IPS-15b (cell line): ENCODE data around the gene NKAPL.

Experiments used
- H3K27me3 ChIP-seq: one replicate; pipeline ENCODE4 v1.6.1; 2013; ENCODE audit warnings: low read length; ENCODE audit not compliant: control insufficient read depth, insufficient read depth
- H3K36me3 ChIP-seq: one replicate; pipeline ENCODE4 v1.6.1; 2013; ENCODE audit warnings: low read length; ENCODE audit not compliant: control insufficient read depth, insufficient read depth
- H3K4me1 ChIP-seq: one replicate; pipeline ENCODE4 v1.6.1; 2013; ENCODE audit warnings: mild to moderate bottlenecking, low read length; ENCODE audit not compliant: control insufficient read depth, insufficient read depth
- H3K4me3 ChIP-seq: one replicate; pipeline ENCODE4 v1.5.1; 2013; ENCODE audit warnings: low read depth, low read length
- H3K9ac ChIP-seq: one replicate; pipeline ENCODE4 v1.6.1; 2013; ENCODE audit warnings: low read depth, mild to moderate bottlenecking, low read length
- H3K9me3 ChIP-seq: one replicate; pipeline ENCODE4 v1.6.1; 2013; ENCODE audit warnings: mild to moderate bottlenecking, low read length; ENCODE audit not compliant: control insufficient read depth, insufficient read depth

Gene NKAPL

DNA sequence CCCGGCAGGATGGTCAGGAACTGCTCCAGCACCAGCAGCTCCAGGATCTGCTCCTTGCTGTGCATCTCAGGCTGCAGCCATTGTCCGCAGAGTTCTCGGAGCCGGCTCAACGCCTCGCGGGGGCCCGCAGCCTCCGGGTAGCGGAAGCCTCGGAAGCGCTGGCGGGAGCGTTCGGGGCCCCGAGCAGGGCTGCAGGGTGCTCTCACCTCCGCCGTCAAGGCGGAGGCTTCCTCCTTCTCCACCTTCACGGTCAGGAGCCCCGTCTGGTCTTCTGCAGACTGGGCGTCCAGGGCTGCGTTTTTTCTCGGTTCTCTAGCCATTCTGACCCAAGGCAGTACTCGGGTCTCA is 7.5 kb upstream of the NKAPL start:
- Histone ChIP-seq H3K4me3 (peak overlapping the region; percentile 97), H3K36me3 (no peaks in the 10 kb centered on the region), H3K9ac (peak overlapping the region; percentile 61)

GRCh38 chr6:28252009-28252975 is 6.8 kb upstream of the NKAPL start, which contains the start of gene ZKSCAN4:
Gene ZKSCAN4, minus strand, starts transcription at chr6:28252269. Its CDS starts 289 bp downstream, at chr6:28251980.
- Histone ChIP-seq H3K4me3 (peak within 1 kb of the TSS; percentile 97), H3K36me3 (no peaks in the 10 kb centered on the region), H3K9ac (peak within 1 kb of the TSS; percentile 61), H3K9me3 (no peaks in the 10 kb centered on the region), H3K27me3 (no peaks in the 10 kb centered on the region), H3K4me1 (peaks cover 4% of the 10 kb centered on the region)

More for the DNA sequence above, 7.5 kb upstream of the NKAPL start:
- H3K27me3 ChIP-seq, result no peaks in the 10 kb centered on the region
- H3K9me3 ChIP-seq, result no peaks in the 10 kb centered on the region
- peaks cover 4% of the 10 kb centered on the region for H3K4me1 ChIP-seq

DNA sequence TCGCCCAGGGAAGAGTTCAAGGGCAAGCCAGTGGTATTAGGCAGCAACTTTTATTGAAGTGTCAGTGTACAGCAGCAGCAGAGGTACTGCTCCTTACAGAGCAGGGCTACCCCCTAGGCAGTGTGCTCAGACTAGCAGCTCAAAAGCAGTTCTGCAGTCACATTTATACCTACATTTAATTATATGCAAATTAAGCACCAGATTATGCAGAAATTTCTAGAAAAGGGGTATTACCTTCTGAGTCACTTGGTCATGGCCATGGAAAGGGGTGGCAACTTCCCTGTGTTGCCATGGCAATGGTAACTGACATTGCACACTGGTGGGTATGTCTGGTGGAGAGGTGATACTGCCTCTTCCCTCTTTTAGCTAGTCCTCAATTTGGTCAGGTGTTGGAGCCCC is 5.0 kb upstream of the NKAPL start:
- Histone ChIP-seq H3K9me3 (no peaks in the 10 kb centered on the region), H3K36me3 (no peaks in the 10 kb centered on the region), H3K9ac (no peak overlapping the region), H3K4me3 (no peak overlapping the region), H3K4me1 (peaks cover 4% of the 10 kb centered on the region), H3K27me3 (peaks cover 2% of the 10 kb centered on the region)

- H3K9me3 ChIP-seq, result no peaks in the 10 kb centered on the region
- H3K4me3 ChIP-seq, result no peak overlapping the region
- no peaks in the 10 kb centered on the region for H3K36me3 ChIP-seq
These were observed 2.1 kb upstream of the NKAPL start for GRCh38 chr6:28257042-28257441.

GRCh38 chr6:28263922-28264321 is 4.8 kb downstream of the NKAPL start:
- no peak overlapping the region for H3K4me3 ChIP-seq
- peaks cover 20% of the 10 kb centered on the region for H3K27me3 ChIP-seq
- H3K4me1 ChIP-seq, result peaks cover 8% of the 10 kb centered on the region
- no peaks in the 10 kb centered on the region for H3K36me3 ChIP-seq
- H3K9me3 ChIP-seq, result no peaks in the 10 kb centered on the region
- H3K9ac ChIP-seq, result no peak overlapping the region

More at GRCh38 chr6:28257042-28257441, 2.1 kb upstream of the NKAPL start:
- no peaks in the 10 kb centered on the region for H3K4me1 ChIP-seq
- no peak overlapping the region for H3K9ac ChIP-seq
- peaks cover 18% of the 10 kb centered on the region for H3K27me3 ChIP-seq

GRCh38 chr6:28264834-28265401 is 5.8 kb downstream of the NKAPL start:
- no peaks in the 10 kb centered on the region for H3K36me3 ChIP-seq
- H3K9ac ChIP-seq, result no peak overlapping the region
- H3K4me1 ChIP-seq, result peaks cover 8% of the 10 kb centered on the region
- no peaks in the 10 kb centered on the region for H3K9me3 ChIP-seq
- H3K27me3 ChIP-seq, result peaks cover 13% of the 10 kb centered on the region
- no peak overlapping the region for H3K4me3 ChIP-seq

GRCh38 chr6:28266563-28266961 is 7.5 kb downstream of the NKAPL start:
- Histone ChIP-seq H3K27me3 (peaks cover 7% of the 10 kb centered on the region), H3K9ac (peak overlapping the region; percentile 89), H3K36me3 (no peaks in the 10 kb centered on the region), H3K4me1 (peaks cover 8% of the 10 kb centered on the region), H3K4me3 (peak overlapping the region; percentile 66), H3K9me3 (no peaks in the 10 kb centered on the region)

DNA sequence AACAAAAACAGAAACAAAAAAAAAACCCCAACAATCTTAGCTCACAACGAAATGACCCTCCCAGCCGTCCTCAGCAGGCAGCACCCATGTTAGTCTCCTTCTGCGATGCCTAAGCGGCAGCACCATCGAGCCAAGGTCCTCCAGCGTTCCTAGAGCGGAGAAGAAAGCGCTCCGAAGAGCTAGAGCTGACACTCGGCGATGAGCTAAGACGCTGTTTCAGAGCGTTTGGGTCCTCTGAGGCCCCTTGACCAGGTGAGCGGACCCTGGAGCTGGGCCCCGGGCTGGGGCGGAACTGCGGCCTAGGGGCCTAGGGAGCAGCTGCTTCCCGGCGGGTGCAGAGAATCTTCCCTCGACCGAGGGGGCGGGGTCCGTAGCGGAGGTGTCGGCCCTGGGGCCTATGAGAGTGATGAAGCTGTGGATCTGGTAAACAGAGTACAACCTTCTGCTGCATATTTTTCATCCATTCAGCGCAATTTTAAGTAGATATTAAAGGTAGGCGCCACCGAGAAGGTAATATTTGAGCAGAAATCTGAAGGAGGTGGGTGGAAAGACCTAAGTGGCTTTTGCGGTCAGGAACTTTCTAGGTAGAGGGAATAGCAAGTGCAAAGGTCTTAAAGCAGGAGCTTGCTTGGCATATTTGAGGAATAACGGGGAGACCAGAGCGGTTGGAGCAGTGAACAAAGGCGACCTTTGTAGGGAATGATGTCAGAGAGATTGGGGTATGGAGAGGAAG is 8.0 kb downstream of the NKAPL start, which contains the start of gene ZSCAN26:
TSS of gene ZSCAN26 (plus strand) at position 182 of the 733 bp plus-strand sequence. CDS start 4,777 bp downstream, outside the sequence.
- no peaks in the 10 kb centered on the region for H3K36me3 ChIP-seq
- H3K4me1 ChIP-seq, result peaks cover 8% of the 10 kb centered on the region
- peak within 1 kb of the TSS; percentile 66 for H3K4me3 ChIP-seq
- peak within 1 kb of the TSS; percentile 89 for H3K9ac ChIP-seq
- H3K27me3 ChIP-seq, result peaks cover 4% of the 10 kb centered on the region
- H3K9me3 ChIP-seq, result no peaks in the 10 kb centered on the region

- H3K27me3 ChIP-seq, result peaks cover 2% of the 10 kb centered on the region
- peak overlapping the region; percentile 66 for H3K4me3 ChIP-seq
- H3K9ac ChIP-seq, result peak overlapping the region; percentile 89
- no peaks in the 10 kb centered on the region for H3K9me3 ChIP-seq
- peaks cover 8% of the 10 kb centered on the region for H3K4me1 ChIP-seq
- H3K36me3 ChIP-seq, result peaks cover 1% of the 10 kb centered on the region
These were observed 8.6 kb downstream of the NKAPL start for GRCh38 chr6:28267695-28268059.

- Histone ChIP-seq H3K9me3 (no peaks in the 10 kb centered on the region), H3K27me3 (no peaks in the 10 kb centered on the region), H3K36me3 (peaks cover 12% of the 10 kb centered on the region), H3K4me3 (no peak overlapping the region), H3K4me1 (peaks cover 8% of the 10 kb centered on the region), H3K9ac (no peak overlapping the region)
These were observed 10.4 kb downstream of the NKAPL start for GRCh38 chr6:28269492-28269891.

DNA sequence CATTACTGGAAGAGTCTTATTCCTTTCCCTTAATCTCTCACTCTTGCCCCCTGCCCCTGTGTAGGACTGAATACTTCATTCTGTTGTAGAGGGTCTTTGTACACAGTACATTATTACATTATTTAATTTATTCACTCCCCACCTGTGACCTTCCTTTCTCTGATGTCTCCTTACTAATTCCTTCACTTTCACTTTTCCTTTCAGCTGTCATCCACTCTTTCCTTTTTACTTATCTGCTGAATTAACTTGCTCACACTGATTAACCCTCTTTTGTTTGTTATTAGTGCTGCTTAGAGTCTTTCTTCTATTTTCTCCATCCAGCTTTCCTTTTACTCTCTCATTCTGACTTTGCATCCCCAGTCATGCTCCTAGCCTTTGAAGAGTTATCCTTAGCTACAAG is 15.8 kb downstream of the NKAPL start:
- Histone ChIP-seq H3K27me3 (no peaks in the 10 kb centered on the region), H3K9me3 (no peaks in the 10 kb centered on the region), H3K9ac (no peak overlapping the region), H3K4me3 (no peak overlapping the region), H3K4me1 (no peaks in the 10 kb centered on the region), H3K36me3 (peaks cover 12% of the 10 kb centered on the region)
